Neural cell (in vitro differentiated cells): ENCODE data around the gene NDUFAF2.

ENCODE experiments used
- EP300 ChIP-seq: fragments of 450-650 bp; conservative IDR thresholded peaks from 2 replicates; pipeline ENCODE4 v1.6.1; 2014; ENCODE audit warnings: antibody characterized with exemption, mild to moderate bottlenecking, moderate library complexity; ENCODE audit not compliant: poor library complexity, severe bottlenecking
- EZH2 ChIP-seq: fragments of 200-600, 300-800 bp; shearing (Covaris generic), sonication (generic); IDR thresholded peaks from 2 replicates; pipeline ENCODE4 v1.6.1; 2014; ENCODE audit warnings: antibody characterized with exemption, low read length, borderline replicate concordance, mild to moderate bottlenecking; ENCODE audit not compliant: insufficient read depth, poor library complexity, severe bottlenecking
- MXI1 ChIP-seq: fragments of 450-650 bp; conservative IDR thresholded peaks from 2 replicates; pipeline ENCODE4 v1.6.1; 2014; ENCODE audit warnings: antibody characterized with exemption, mild to moderate bottlenecking; ENCODE audit not compliant: poor library complexity, severe bottlenecking
- POLR2AphosphoS5 ChIP-seq: IDR thresholded peaks from 2 replicates; pipeline ENCODE4 v1.6.1; 2012
- RAD21 ChIP-seq: fragments of 450-650 bp; conservative IDR thresholded peaks from 2 replicates; pipeline ENCODE4 v1.6.1; 2014; ENCODE audit warnings: antibody characterized with exemption, mild to moderate bottlenecking, moderate library complexity
- TAF1 ChIP-seq: IDR thresholded peaks from 2 replicates; pipeline ENCODE4 v1.6.1; 2012; ENCODE audit warnings: low read depth
- TF ChIP-seq, protein P1 (sequence below): fragments of 450-650 bp; IDR thresholded peaks from 2 replicates; pipeline ENCODE4 v1.5.1; 2014; ENCODE audit warnings: antibody characterized with exemption, mild to moderate bottlenecking, moderate library complexity; ENCODE audit not compliant: poor library complexity, severe bottlenecking

- TF ChIP-seq, protein P1, sequence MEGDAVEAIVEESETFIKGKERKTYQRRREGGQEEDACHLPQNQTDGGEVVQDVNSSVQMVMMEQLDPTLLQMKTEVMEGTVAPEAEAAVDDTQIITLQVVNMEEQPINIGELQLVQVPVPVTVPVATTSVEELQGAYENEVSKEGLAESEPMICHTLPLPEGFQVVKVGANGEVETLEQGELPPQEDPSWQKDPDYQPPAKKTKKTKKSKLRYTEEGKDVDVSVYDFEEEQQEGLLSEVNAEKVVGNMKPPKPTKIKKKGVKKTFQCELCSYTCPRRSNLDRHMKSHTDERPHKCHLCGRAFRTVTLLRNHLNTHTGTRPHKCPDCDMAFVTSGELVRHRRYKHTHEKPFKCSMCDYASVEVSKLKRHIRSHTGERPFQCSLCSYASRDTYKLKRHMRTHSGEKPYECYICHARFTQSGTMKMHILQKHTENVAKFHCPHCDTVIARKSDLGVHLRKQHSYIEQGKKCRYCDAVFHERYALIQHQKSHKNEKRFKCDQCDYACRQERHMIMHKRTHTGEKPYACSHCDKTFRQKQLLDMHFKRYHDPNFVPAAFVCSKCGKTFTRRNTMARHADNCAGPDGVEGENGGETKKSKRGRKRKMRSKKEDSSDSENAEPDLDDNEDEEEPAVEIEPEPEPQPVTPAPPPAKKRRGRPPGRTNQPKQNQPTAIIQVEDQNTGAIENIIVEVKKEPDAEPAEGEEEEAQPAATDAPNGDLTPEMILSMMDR, result no peak
- TF ChIP-seq RAD21, result no peak
- TF ChIP-seq POLR2AphosphoS5, result no peak
- TF ChIP-seq MXI1, result no peak
- TF ChIP-seq EZH2, result no peak
- no peak for TF ChIP-seq EP300
- TF ChIP-seq TAF1, result no peak
Measured at GRCh38 chr5:60977956-60978737, 33.1 kb downstream of the NDUFAF2 start.
